HG03457 (cell line): ENCODE measurements around the gene OLA1.

Experiments
- ATAC-seq: cut with Tn5 transposase; IDR thresholded peaks from one replicate; pipeline ENCODE4 v1.9.1; 2021; ENCODE audit warnings: moderate number of reproducible peaks; ENCODE audit not compliant: unreplicated experiment

Gene OLA1

GRCh38 chr2:174038462-174038861 lies 209.9 kb downstream of the OLA1 start:
- ATAC-seq, result no peak

- no peak for ATAC-seq
Measured at GRCh38 chr2:174036825-174037224, 211.5 kb downstream of the OLA1 start.

- ATAC-seq, result no peak
Measured at GRCh38 chr2:174035981-174036742, 212.2 kb downstream of the OLA1 start.

DNA sequence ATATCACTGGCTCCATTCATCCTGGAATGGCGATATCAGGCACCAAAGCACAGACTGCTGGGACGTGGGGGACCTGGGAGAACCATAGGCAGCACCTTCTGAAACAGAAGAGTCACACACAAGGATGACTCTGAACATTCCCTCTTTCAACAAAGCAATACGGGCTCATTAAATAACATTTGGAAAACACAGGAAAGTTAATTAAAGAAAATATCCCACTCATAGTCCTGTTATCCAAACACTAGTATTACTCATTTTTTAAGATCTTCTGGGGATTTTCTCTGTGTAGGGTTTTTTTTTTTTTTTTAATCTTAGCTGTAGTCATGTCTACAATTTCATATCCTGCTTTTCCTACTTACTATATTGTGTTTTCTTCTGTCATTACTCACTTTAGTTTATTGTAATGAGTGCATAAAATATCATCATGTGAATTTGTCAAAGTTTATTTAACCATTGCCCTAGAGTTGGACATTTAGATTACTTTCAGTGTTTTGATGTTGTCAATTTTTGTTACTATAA lies 213.2 kb downstream of the OLA1 start:
- no peak for ATAC-seq

DNA sequence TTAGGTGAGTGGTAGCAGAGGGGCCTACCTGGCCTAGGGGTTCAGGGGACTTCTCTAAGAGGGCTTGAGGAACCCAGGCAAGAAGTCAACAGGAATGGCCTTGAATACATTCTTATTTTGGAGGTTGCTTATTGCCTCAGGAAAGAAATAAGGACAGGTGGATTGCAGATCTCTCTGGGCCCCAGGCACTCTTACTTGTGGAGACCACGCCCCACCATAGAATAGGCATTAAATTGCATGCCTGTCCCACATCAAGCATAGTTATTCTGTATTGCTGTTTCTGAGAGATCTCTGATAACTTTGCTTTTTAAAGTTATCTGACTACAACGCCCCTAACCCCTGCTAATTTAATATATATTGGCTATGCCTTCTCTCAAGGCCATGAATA lies 215.2 kb downstream of the OLA1 start:
- ATAC-seq, result no peak

- ATAC-seq, result no peak
Measured at GRCh38 chr2:174031226-174031625, 217.1 kb downstream of the OLA1 start.

DNA sequence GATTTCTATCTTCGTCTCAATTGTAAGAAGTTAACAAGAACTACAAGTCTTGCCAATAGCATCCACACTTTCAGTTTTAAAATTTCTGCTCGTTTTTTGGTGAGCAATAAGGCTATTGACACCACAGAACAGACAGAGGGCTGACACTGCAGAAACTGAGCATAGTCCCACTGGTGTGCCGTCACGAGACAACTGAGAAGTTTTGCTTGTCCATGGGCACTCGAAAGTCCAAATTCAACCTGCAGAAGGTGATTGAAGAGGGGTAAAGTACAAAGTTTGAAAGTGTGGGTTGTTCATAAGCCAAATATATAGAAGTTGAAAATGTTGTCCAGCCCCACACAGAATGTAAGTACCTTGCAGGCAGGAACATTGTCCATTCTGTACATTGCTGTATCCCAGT lies 219.4 kb downstream of the OLA1 start:
- no peak for ATAC-seq

DNA sequence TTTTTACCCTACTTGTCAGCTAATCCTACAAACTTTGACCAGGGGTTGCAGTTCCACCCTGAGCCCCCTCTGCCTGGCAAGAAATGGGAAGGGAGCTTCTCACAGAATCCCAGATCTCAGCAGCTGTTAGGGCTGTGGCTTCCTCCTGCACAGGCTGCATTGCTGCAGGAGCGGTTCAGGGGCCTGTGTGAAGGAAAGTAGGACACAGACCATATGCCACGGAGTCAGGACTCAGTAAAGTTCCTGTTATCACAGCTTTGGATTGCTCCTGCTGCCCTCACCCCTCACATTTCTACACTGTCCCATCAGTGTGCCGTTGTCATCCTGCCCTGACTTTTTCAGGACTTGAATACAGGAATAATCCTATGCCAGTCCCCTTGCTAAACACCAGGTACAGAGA lies 220.4 kb downstream of the OLA1 start:
- ATAC-seq, result no peak

- ATAC-seq, result no peak
Measured at GRCh38 chr2:174026122-174026845, 222.0 kb downstream of the OLA1 start.

DNA sequence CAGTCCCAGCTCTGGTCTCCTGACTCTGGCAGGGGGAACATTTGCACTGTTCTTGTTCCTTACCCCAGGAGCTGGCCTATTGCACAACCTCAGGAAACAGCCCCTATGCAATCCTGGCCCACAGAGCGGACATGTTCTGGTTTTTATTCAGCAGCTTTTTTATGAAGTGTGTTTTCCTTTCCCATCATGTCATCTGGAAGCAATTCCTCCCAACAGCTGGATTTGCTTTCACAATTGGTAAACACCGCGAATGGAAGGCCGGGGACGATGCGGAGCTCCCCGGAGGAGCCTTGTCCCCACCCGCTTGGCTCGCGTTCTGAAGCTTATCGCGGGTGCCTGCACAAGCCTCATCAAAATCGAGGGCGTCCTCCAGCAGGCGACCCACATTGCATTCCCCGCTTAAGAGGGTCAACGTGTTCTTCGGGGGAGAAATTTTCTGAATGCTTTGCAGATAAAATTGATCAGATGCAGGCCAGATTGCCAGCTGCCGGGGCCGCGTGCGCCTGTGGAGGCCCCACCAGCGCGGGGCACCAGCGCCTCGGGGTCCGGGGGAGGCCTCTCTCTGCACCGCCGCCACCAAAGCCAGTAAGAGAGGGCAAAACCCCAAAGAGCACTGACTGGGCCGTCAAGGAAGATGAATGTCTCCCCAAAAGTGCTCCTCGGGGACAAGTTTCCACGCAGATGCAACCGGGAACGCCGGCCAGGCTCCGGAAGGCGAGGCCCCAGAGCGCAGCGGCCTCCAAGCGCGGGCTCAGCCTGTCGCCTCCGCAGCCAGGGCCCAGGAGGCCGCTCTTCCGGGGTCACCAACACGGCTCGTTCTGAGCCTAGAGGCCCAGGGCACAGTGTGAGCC lies 222.8 kb downstream of the OLA1 start:
- ATAC-seq, result no peak

- no peak for ATAC-seq
Measured at GRCh38 chr2:174024524-174025270, 223.6 kb downstream of the OLA1 start.

- ATAC-seq, result no peak
Measured at GRCh38 chr2:174023591-174024523, 224.5 kb downstream of the OLA1 start.
